ENCODE data around the gene MAP1B.

Gene MAP1B

GRCh38 chr5:72231991-72232703 lies 124.9 kb downstream of the MAP1B start:
- DNase-seq: peak in 1 of 2 donors; percentile 67

- DNase-seq: no peak
Observed at GRCh38 chr5:72232838-72233237, 125.6 kb downstream of the MAP1B start.

GRCh38 chr5:72233835-72234234 lies 126.6 kb downstream of the MAP1B start:
- DNase-seq: no peak

GRCh38 chr5:72234265-72234700 lies 127.0 kb downstream of the MAP1B start:
- peak; percentile 14 to 73 for DNase-seq

- no peak for DNase-seq
Observed at GRCh38 chr5:72234868-72235267, 127.6 kb downstream of the MAP1B start.

DNA sequence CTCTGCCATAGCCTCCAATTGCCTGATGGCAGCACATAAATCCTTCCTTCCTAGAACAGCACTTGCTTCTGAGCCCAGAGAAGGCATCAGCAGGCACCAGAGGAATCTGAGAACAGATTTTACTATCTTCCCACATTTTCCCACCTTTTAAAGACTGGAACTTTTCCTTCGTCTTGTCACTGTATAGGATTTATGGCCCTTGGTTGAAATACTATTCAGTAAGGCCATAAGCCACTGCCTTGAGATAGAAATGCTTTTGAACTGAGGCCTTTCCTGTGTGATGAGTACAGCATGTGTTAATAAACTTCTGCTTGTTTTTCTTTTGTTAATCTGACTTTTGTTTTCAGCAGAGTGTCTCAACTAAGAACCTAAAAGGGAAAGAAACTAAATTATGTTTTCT lies 128.4 kb downstream of the MAP1B start:
- no peak for DNase-seq

GRCh38 chr5:72237415-72237814 lies 130.1 kb downstream of the MAP1B start:
- DNase-seq: no peak

DNA sequence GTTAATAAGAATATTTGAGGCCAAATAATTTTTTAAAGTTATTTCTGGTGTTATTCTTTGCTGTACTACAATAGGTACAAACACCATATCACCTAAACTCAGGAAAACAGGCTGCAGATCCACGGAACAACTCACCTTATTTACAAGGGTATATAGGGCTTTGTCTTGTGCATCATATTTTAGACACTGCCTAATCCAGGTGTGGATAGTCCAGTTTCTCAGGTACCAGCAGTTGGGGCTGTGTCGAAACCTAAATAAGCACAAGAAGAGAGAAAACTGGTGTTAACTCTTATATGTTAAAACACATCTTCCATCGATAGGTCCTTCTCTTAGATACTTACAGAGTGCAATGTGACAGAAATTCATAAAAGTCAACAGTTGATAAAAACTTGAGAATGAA lies 130.6 kb downstream of the MAP1B start:
- DNase-seq: no peak

DNA sequence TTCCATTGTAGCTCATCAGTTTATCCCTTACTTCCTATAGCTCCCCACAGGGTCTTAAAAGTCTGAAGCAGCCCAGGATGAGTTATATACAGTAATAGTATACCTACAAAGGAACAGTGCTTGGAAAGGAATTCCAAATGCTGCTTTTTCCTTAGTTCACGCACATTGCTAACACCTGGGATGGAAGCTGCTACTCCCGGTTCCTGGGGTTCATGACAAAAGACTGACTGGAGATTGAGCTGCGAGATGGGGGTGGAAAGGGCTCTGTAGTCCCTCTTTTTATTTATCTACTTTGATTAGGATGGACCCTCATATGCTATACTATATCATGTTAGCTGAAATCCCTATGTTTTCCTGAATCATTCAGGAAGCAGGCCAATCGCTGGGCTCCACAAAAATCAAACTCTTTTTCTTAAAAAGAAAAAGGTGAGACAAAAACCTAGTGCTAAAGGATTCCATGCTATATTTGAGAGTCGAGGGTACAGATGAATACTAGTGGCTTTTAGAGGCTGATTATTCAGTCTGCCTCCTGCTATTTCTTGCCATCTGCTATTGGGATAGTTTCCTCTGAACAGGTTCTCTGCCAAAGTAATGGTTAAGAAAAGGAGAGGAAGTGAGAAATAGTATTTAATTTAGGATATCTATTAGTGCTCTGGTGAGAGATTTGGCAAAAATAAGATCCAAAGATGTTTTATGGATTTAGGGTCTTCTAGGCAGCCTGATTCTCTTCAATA lies 131.6 kb downstream of the MAP1B start:
- no peak for DNase-seq

GRCh38 chr5:72241346-72242003 lies 134.2 kb downstream of the MAP1B start:
- DNase-seq: no peak

GRCh38 chr5:72242796-72243475 lies 135.7 kb downstream of the MAP1B start:
- DNase-seq: no peak

DNA sequence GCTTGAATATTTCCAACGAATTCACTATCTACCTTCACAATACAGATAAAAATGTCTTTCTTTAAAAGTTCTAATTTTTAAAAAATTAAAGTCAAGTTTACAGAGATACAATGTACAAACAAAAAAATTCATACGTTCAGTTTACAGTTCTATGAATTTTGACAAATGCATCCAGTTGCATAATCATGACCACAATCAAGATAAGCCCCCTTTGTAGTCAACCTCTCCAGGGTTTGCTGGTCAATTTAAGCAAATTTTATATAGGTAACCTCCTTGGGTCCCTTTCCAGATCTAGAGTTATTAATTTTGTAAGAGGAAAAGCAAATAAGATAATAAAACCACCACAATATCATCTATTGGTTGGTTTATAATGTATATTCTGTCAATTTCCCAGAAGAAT lies 136.4 kb downstream of the MAP1B start:
- no peak for DNase-seq

DNA sequence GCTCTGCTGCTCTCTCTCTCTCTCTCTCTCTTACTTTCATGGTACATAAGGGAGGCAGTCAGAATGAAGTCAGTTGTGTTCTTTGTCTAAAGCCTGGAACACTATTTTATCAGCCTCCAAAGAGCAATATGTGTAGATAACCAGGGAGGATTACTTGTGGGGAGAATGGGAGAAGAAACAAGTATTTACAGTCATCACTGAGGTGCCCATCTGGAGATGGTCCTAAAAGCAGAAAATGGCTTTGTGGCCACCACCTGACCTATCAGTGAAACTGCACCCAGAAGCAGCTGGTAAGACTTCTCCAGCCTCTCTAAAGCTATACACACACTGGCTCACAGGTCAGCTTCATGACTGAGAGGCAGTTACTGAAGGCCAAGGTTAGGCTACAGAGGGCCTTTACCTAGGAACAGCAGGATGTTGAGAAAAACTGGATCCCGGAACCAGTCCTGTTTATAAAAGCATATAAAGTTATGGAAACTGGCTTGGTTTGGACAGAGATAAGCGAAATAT lies 137.6 kb downstream of the MAP1B start:
- DNase-seq: no peak

DNA sequence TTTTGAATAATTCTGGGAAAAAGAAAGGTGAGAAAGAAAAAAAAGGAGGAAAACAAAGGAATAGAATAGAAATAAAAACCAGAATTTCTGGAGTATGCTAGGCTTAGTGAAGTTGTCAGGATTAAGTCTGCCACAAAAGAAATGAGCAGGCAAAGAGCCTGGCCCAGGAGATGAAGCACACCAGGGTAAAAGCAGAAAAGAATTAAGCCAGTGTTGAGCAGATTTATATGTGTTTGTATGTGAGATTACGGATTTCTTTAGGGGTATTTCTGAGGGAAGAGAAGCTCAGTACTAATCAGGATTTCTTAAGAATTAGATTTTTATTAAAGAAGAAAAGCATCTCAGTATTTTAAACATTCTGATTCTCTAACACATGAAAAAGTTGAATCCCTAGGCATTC lies 138.3 kb downstream of the MAP1B start:
- DNase-seq: no peak

- no peak for DNase-seq
Observed at GRCh38 chr5:72245951-72246532, 138.8 kb downstream of the MAP1B start.

- no peak for DNase-seq
Observed at GRCh38 chr5:72246954-72247442, 139.7 kb downstream of the MAP1B start.

- no peak for DNase-seq
Observed at GRCh38 chr5:72248410-72248981, 141.2 kb downstream of the MAP1B start.

GRCh38 chr5:72251386-72251785 lies 144.1 kb downstream of the MAP1B start:
- DNase-seq: no peak

GRCh38 chr5:72252008-72252407 lies 144.7 kb downstream of the MAP1B start:
- no peak for DNase-seq

DNA sequence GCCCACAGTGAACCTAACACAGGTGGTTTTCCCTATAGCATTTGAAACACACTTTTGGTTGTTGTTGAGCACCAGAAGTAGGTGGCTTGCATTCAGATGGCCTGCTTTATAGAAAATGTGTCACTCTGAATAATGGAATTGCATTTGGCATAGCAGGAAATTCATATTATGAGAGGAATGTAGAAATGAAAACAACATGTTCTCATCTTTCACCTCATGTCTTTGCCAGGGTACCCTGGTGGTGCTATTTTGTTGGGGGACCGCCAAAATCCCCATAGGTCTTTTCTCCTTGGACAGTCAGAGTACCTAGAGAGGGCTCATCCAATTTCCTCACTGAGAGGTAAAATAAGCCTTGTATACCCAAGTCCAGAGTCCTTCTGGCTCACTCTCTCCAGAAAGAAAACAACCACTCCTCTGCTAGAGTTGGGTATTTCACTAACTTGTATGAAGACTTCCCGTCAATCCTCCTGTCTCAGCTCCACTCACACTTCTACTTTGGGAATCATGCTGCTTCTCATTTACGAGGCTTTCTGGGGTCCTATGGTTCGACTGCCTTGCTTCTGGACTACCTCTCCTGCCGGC lies 145.4 kb downstream of the MAP1B start:
- no peak for DNase-seq

DNA sequence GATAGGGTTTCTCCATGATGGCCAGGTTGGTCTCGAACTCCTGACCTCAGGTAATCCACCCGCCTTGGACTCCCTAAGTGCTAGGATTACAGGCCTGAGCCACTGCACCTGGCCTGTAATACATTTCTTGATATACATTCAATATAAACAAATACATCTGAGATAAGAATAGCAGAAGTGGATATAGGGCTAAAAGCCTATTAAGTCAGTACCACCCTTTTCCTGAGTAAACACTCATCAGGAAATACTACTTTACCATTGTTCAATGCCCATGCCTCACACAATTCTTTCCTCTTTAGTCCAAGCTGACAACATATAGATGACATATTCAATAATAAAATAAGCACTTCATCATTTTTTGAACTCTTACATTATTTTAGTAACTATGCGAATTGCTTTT lies 148.0 kb downstream of the MAP1B start:
- no peak for DNase-seq

- no peak for DNase-seq
Observed at GRCh38 chr5:72255670-72256069, 148.4 kb downstream of the MAP1B start.
